Measurements from ENCODE around the gene ADGRG3.

Gene ADGRG3

DNA sequence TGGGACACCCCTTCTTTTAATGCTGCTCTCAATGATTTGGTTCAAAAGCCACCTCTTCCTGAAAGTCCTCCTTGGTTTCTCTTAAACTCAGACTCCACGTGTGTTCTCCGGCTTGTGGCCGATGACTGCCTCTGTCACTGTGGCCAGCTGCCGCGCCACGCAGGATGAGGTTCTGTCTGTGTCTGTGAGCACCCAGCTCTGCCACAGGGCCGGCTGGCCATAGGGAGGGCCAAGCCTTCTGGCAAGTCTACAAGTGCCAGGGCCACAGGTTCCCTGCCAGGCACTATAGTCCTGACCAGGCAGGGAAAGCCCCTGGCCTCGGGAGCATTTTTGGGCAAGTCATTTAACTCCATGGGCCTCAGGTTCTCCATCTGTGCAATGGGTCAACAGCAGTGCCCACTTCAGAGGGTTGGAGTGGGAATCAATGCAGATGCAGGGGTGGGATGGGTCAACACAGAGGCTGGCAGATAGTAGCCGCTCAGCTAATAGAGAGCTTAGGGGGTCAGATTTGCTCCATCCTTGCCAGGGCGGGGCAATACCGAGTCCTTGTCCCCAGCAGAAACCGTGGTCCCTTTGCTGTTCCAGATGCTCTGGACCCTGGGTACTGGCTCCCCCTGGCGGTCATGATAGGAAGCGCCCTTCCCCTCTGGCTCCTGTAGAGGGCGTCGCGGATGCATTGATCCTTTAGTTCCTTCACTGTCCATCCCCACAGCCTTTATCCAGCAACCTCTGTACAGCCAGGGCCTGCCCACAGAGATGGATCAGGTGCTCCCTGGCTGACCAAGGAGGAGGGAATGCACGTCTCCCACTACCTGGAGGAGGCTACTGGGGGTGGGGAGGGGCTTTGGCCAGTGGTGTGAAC, 19.3 kb upstream of the ADGRG3 start (continued):
- TF ChIP-seq SCRT2 (tag by site-specific recombination; IDR thresholded peaks at IDR 0.05) (peak; percentile 18; the same call in 1 of the 2 replicates), ZNF48 (tag by site-specific recombination; IDR thresholded peaks at IDR 0.05) (no peak), TRIM28 (IDR thresholded peaks at IDR 0.05; ENCODE audit: borderline replicate concordance, low read length) (peak; percentile 15; the same call in 1 of the 2 replicates), ZNF660 (tag by site-specific recombination; IDR thresholded peaks at IDR 0.05) (peak; percentile 76; the same call in 1 of the 2 replicates), ZNF155 (tag by site-specific recombination; IDR thresholded peaks at IDR 0.05) (no peak), ZFP3 (tag by site-specific recombination; IDR thresholded peaks at IDR 0.05; ENCODE audit: low read depth) (no peak), SP7 (tag by site-specific recombination; IDR thresholded peaks at IDR 0.05) (peak; percentile 43; the same call in 1 of the 2 replicates), YY2 (tag by site-specific recombination; IDR thresholded peaks at IDR 0.05) (no peak), ZBTB48 (tag by site-specific recombination; IDR thresholded peaks at IDR 0.05) (peak; percentile 58; the same call in 1 of the 2 replicates), KLF16 (tag by site-specific recombination; IDR thresholded peaks at IDR 0.05) (0 out of 2 replicates have a peak, but pooled peaks have one; percentile 41), OSR2 (tag by site-specific recombination; IDR thresholded peaks at IDR 0.05) (no peak), ZNF837 (tag by site-specific recombination; IDR thresholded peaks at IDR 0.05) (no peak)
- TF ChIP-seq, protein P1, sequence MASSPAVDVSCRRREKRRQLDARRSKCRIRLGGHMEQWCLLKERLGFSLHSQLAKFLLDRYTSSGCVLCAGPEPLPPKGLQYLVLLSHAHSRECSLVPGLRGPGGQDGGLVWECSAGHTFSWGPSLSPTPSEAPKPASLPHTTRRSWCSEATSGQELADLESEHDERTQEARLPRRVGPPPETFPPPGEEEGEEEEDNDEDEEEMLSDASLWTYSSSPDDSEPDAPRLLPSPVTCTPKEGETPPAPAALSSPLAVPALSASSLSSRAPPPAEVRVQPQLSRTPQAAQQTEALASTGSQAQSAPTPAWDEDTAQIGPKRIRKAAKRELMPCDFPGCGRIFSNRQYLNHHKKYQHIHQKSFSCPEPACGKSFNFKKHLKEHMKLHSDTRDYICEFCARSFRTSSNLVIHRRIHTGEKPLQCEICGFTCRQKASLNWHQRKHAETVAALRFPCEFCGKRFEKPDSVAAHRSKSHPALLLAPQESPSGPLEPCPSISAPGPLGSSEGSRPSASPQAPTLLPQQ (tag by site-specific recombination; IDR thresholded peaks at IDR 0.05) = peak; percentile 64
- TF ChIP-seq, protein P2, sequence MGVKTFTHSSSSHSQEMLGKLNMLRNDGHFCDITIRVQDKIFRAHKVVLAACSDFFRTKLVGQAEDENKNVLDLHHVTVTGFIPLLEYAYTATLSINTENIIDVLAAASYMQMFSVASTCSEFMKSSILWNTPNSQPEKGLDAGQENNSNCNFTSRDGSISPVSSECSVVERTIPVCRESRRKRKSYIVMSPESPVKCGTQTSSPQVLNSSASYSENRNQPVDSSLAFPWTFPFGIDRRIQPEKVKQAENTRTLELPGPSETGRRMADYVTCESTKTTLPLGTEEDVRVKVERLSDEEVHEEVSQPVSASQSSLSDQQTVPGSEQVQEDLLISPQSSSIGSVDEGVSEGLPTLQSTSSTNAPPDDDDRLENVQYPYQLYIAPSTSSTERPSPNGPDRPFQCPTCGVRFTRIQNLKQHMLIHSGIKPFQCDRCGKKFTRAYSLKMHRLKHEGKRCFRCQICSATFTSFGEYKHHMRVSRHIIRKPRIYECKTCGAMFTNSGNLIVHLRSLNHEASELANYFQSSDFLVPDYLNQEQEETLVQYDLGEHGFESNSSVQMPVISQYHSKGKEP (tag by site-specific recombination; IDR thresholded peaks at IDR 0.05) = 0 out of 2 replicates have a peak, but pooled peaks have one; percentile 43
- TF ChIP-seq, protein P3, sequence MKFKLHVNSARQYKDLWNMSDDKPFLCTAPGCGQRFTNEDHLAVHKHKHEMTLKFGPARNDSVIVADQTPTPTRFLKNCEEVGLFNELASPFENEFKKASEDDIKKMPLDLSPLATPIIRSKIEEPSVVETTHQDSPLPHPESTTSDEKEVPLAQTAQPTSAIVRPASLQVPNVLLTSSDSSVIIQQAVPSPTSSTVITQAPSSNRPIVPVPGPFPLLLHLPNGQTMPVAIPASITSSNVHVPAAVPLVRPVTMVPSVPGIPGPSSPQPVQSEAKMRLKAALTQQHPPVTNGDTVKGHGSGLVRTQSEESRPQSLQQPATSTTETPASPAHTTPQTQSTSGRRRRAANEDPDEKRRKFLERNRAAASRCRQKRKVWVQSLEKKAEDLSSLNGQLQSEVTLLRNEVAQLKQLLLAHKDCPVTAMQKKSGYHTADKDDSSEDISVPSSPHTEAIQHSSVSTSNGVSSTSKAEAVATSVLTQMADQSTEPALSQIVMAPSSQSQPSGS (tag by site-specific recombination; IDR thresholded peaks at IDR 0.05; ENCODE audit: low read depth) = no peak

DNA sequence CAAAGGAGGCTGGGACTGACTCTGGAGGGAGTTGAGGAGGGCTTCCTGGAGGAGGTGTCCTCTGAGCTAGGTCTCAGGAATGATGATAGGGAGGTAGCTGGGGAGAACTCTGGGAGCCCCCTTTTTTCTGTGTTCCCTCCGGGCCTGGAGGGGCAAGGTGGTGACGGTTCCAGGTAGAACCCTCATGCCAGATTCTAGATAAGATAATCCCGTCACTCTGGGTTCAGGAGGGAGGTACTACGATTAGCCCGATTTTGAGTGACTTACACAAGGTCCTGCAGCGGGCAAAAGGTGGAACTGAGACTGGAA, 18.7 kb upstream of the ADGRG3 start:
- no peak overlapping the region for H3K27ac ChIP-seq (ENCODE audit: extremely low read depth, low read depth, low read length)
- no peak overlapping the region for H3K4me3 ChIP-seq (ENCODE audit: low read depth, low read length)
- ChIA-PET POLR2A (no interaction called here), CTCF (interaction anchor here (0.5 to 5.9 kb wide), 30 partner anchors 13 to 1430 kb away, joined by 3 to 87 read pairs (median 4); partner anchors contain the start of genes ADGRG1, ADGRG3 and KATNB1)
- H3K4me1 ChIP-seq (ENCODE audit: control insufficient read depth, insufficient read depth, low read length) = no peaks in the 10 kb centered on the region
- no peaks in the 10 kb centered on the region for H3K36me3 ChIP-seq (ENCODE audit: control insufficient read depth in 2 of 2, insufficient read depth in 1 of 2, low read length in 2 of 2)
- no peaks in the 10 kb centered on the region for H3K9me3 ChIP-seq (ENCODE audit: control insufficient read depth, insufficient read depth, low read depth, low read length)
- TF ChIP-seq ZSCAN23 (tag by site-specific recombination; IDR thresholded peaks at IDR 0.05) (no peak), ZNF571 (tag by site-specific recombination; IDR thresholded peaks at IDR 0.05) (no peak), ZNF366 (tag by site-specific recombination; conservative IDR thresholded peaks at IDR 0.05) (no peak), ZBTB7A (tag by site-specific recombination; IDR thresholded peaks at IDR 0.05; ENCODE audit: low read depth) (no peak), ZNF596 (tag by site-specific recombination; IDR thresholded peaks at IDR 0.05) (no peak)
